SK-N-MC (cell line): ENCODE data around the gene ABHD16B.

ENCODE experiments used
- EZH2 ChIP-seq: fragments of 200-600 bp; sonication (generic); IDR thresholded peaks from one replicate; pipeline ENCODE4 v1.6.1; 2017; ENCODE audit warnings: antibody characterized with exemption
- POLR2AphosphoS5 ChIP-seq: IDR thresholded peaks from 2 replicates; pipeline ENCODE4 v1.6.1; 2012; ENCODE audit warnings: mild to moderate bottlenecking, low read depth, low read length, borderline replicate concordance

DNA sequence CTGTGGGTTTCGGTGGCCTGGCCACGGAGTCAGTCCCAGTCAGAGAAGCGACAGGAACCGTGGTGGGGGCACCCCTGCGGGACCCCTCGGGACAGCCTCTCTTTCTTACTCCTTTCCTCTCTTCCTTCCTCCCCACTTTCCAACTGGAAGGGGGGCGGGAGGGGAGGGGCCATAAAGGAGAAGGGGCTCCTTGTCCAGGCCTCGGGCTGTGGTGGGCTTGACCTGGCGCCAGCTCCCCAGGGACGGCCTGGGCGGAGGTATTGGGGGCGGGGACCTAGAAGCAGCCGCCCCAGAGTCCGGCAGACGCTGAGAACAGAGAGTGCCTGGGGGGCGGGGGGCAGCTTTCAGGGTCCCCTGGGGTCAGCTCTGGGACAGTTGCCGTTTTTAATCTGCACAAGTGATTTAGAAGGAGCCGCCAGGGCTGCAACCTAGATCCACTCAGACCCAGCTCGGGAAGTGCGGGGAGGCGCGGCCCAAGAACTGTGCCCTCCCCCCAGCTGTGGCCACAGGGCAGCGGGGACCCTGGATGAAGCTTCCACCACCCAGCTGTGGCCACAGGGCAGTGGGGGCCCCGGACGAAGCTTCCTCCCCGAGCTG, 6.4 kb upstream of the ABHD16B start:
- TF ChIP-seq EZH2, result no peak
- TF ChIP-seq POLR2AphosphoS5, result no peak
